Activated effector memory CD4-positive, alpha-beta T cell treated with anti-CD3 and anti-CD28 coated beads, Interleukin-2, amount 50 U/mL, for 16 hours (primary cell): ENCODE results near the gene NDUFB10.

ENCODE experiments used
- DNase-seq: peaks from one replicate; pipeline ENCODE4 v3.0.0-alpha.2; 2020

Gene NDUFB10

DNA sequence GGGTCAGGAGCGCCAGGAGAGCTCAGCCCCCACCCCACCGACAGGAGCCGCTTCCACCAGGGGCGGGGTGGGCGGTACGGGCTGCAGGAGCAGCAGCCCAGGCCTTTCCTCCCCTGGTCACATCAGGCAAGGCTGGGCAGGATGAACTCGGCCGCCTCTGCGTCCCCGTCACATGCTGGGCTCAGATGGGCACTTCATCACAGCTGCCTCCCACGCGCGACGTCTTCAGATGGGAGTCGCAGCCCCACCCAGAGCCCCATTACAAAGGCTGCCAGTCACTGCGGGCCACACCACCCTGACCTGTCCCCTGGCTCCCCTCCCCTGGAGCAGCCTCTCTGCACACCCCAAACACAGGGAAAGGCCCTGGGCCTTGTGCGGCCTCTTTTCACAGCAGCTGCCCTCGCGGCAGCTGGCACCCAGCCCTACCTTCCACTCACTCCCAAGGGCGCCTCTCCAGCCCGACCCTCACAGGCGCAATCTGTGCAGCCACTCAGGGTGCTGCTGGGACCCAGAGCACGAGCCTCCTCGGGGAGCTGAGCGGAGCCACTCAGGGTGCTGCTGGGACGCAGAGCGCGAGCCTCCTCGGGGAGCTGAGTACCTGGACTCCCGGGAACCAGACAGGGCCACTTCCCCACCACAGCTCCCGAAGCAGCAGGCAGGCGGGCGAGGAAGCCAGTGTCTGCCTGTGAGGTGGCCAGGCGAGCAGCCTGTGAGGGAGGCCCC is 45.6 kb downstream of the NDUFB10 start:
- DNase-seq: no peak

GRCh38 chr16:2005646-2006045 is 46.3 kb downstream of the NDUFB10 start:
- DNase-seq: no peak

DNA sequence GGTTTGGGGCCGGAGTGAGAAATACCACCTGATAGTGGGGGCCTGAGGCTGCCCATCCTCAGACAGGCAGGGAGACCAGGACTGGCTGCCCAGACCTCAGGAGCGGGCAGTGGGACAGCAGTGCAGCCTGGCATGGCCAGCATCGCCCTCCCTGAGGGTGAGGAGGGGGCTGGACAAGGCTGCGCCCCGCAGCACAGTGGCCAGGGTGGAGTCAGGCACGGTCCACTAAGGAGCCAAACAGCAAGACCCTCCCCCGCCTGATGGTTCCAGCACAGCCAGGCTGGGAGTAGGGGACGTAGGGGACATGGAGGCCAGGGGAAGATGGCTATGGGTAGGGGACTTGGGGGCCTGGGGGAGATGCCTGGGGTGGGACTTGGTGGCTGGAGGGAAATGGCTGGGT is 47.0 kb downstream of the NDUFB10 start:
- no peak for DNase-seq

DNA sequence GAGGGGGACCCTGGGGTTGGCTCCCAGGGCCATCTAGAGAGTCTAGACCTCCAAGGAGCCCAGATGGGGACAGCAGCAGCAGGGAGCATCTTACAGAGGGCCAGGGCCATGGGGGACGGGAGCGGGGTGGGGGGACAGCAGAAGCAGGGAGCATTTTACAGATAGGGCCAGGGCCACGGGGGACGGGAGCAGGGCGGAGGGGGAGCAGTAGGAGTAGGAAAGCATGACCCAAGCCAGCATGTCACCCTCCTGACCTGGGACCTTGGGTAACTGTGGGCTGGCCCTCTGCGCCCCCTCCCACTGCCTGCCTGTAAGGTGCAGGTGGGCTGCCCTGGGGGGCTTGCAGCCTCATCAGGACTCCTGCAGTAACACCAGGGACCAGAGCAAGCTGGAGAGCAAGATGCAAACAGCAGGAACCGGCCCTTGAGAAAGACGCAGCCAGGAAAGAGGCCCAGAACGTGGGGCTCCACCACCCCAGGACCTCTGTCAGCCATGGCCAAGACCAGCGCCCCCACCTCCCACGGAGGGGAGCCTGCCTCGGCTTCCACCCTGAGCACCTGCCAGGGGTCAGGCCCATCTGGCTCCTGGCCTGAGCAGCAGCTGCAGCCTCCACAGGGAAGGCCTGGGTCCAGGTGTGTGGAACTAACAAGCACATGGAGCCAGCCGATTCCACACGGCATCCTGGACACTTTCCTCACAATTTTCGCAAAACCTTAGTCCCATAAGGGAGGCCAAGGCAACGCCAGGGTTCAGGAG is 47.9 kb downstream of the NDUFB10 start:
- no peak for DNase-seq

DNA sequence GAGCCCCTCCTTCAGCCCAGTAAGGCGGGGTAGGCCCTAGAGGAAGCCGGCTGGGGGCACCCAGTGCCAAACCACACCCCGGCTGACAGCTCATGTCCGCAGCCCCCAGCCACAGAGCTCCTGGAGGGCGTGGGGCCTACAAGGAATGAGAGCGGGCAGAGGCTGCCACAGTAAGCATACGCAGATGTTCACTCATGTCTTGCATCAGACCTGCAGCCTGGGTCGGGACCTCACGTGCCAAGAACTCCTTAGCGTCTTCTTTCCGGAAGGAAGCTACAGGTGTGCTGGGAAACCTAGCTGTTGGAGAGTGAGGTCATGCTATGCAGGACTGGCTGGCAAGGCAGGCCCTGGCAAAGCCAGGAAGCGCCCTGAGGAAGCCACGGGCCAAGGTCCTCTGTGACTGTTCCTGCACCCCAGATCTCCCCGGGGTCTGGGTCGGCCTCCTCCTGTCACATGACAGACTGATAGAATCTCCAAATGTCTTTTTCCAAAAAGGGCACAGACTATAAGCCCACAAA is 48.7 kb downstream of the NDUFB10 start:
- DNase-seq: peak; percentile 73

DNA sequence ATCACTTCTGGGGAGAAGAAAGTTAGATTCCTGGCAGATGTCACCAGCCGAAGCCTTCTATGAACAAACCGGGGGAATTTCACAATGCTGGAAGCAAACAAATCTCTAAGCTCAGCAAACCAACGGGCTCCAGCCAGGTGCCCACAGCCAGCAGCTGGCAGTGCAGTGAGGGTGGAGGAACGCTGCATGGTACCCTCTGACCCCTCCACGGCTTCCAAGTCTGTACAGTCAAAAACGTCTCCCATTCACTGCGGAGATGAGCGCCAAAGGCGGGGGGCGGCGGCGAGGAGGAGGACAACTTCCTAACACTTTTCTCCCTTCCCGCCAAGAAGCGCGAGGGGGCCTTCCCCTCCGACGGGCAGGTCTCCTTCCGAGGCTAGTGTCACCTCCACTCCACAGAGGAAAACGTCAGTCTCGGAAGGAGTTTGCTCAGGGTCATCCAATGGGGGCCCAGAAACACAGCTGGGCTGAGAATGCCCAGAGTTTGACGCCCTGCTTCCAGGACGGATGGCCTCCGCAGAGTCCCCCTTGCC is 49.4 kb downstream of the NDUFB10 start:
- DNase-seq: peak; percentile 75

DNA sequence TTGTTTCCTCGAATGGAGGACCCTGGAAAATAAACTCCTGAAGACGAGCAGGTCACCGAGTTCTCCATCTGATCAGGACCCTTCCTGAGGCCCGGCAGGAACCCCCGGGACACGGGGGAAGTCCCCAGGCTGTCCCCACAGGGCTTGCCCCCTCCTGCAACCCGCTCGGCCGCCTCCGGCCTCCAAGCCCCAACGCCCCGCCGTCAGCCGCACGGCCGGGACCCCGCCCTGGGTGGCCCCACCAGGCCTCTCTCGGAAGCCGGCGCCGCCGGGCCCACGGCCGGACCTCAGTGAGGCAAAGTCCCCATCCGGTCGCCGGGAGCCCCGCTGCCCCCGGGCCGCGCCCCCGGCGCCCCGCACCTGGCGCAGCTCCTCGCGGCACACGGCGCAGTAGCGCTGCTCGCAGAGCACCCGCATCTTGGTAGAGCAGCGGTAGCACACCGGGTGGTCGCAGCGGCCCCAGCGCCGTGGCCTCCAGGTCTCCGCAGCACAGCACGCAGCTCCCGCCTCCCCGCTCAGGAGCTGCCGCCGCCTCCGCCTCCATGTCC is 49.9 kb downstream of the NDUFB10 start:
- peak; percentile 77 for DNase-seq

DNA sequence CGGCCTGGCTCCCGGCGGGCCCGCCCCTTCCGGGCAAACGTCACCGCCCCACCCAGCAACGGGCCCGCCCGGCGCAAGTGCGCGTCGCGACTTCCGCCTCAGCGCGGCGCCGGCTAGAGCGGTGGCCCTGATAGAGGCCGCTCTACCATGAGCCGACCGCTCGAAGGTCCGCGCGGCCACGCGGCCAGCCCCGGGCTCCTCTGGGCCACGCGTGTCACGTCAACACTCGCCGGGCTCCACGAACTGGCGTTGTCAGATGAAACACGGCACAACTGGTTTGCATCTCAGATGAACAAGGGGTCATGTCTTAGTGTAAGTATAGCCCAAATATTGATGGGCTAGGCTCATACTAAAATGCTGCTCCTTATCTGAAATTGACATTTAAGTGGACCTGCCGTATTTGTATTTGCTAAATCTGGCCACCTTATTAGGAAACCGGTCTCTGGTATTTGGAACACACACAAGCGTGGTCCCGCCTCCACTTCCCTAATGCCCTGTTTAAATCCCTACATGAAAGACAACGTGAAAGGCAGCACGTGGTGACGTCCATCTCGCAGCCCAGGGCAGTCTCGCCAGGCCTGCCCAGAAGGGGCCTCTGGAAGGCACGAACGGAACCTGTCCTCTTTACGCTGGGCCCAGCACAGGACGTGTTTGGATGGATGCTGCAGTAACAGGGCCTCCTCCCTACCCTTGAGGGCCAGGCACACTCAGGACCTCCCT is 50.6 kb downstream of the NDUFB10 start, which contains the start of gene ZNF598:
ZNF598 (minus strand) TSS at position 31 of the 720 bp plus-strand sequence.
- peak; percentile 93 for DNase-seq
